ENCODE results near the gene RNU1-1. TPM values are rescaled to one million over a fixed set of nuclear protein-coding genes. Genes with fewer than 3 reads are reported as not detected.
"Not testable (repeated sequence)": the region's sequence is repeated elsewhere in the genome, so short reads cannot be mapped to it uniquely, and the experiment has no call there.

Gene RNU1-1
- total and polyA plus RNA-seq, 9 of the 15 experiments (the other 6 are each of a cell fraction or from before 2014, with no cell fraction given): under 0.01 to 32,823 (median 2,538) TPM; not detected in 4

- H3K4me1 ChIP-seq (replicated peaks in 1 of 2; ENCODE audit: control insufficient read depth in 2 of 2, insufficient read depth in 2 of 2, low read length in 2 of 2): peaks cover 8 to 13% of the 10 kb centered on the region in 2 experiments; a peak in 4 of 5 replicates
- H3K9me1 ChIP-seq (ENCODE audit: control insufficient read depth, insufficient read depth, low read length); H3K9ac ChIP-seq (ENCODE audit: insufficient read depth in 1 of 2, low read depth in 2 of 2, low read length in 2 of 2); POLR2A ChIA-PET; H3K36me3 ChIP-seq (ENCODE audit: control insufficient read depth, insufficient read depth, low read length); DNase-seq (ENCODE audit: extremely low read depth in 1 of 4, low spot score in 3 of 4); intact Hi-C loops (cut with micrococcal nuclease); H3K9me3 ChIP-seq (replicated peaks; ENCODE audit: control insufficient read depth, insufficient read depth, low read depth, low read length); FAIRE-seq; ATAC-seq; H3K27ac ChIP-seq (ENCODE audit: extremely low read depth, low read depth, low read length); CTCF ChIA-PET (ENCODE audit: low intra/inter-chr PET ratio); H3K4me2 ChIP-seq (ENCODE audit: insufficient read depth, low read length); H3K79me2 ChIP-seq (ENCODE audit: control insufficient read depth, insufficient read depth, low read length); H3K4me3 ChIP-seq; BruUV-seq (replicated peaks); H4K20me1 ChIP-seq (replicated peaks; ENCODE audit: control insufficient read depth, insufficient read depth, low read length); H2AFZ ChIP-seq (ENCODE audit: low read depth, low read length); H3K27me3 ChIP-seq (ENCODE audit: control insufficient read depth in 2 of 2, insufficient read depth in 2 of 2, low read length in 2 of 2): not testable (repeated sequence)
- in situ Hi-C loops (cut with MboI): loop anchor here (25.0 kb wide), 1 partner anchor 91 kb away; the partner anchor contains the start of gene NBPF1
- WGBS (ENCODE audit: insufficient coverage, low coverage, missing lambda C conversion rate): 26% methylated on average over 5 of the region's 5 CpGs
Observed at GRCh38 chr1:16521679-16522078, 7.6 kb upstream of the RNU1-1 start.

- no peak overlapping the region for H3K27ac ChIP-seq (ENCODE audit: extremely low read depth, low read depth, low read length)
- peaks cover 7% of the 10 kb centered on the region in 2 experiments; a peak in 3 of 5 replicates for H3K27me3 ChIP-seq (ENCODE audit: control insufficient read depth in 2 of 2, insufficient read depth in 2 of 2, low read length in 2 of 2)
- DNase-seq (ENCODE audit: extremely low read depth in 1 of 4, low spot score in 3 of 4) (no peak), ATAC-seq (no peak), FAIRE-seq (no peak)
- no peak overlapping the region for H3K9ac ChIP-seq (ENCODE audit: insufficient read depth in 1 of 2, low read depth in 2 of 2, low read length in 2 of 2)
- no peaks in the 10 kb centered on the region for H4K20me1 ChIP-seq (replicated peaks; ENCODE audit: control insufficient read depth, insufficient read depth, low read length)
- no peak overlapping the region for H2AFZ ChIP-seq (ENCODE audit: low read depth, low read length)
- POLR2A ChIA-PET: no interaction called here
- peaks cover 8 to 13% of the 10 kb centered on the region in 2 experiments; a peak in 4 of 5 replicates for H3K4me1 ChIP-seq (replicated peaks in 1 of 2; ENCODE audit: control insufficient read depth in 2 of 2, insufficient read depth in 2 of 2, low read length in 2 of 2)
- H3K9me1 ChIP-seq (ENCODE audit: control insufficient read depth, insufficient read depth, low read length): no peaks in the 10 kb centered on the region
- no peak for TF ChIP-seq HDGF (IDR thresholded peaks at IDR 0.05)
- no peak for TF ChIP-seq CREB5 (CRISPR knock-in tag; IDR thresholded peaks at IDR 0.05)
- TF ChIP-seq TAF7 (tag; IDR thresholded peaks at IDR 0.05): no peak
- no peak for TF ChIP-seq NFATC3 (IDR thresholded peaks at IDR 0.05)
- TF ChIP-seq HNRNPH1 (optimal IDR thresholded peaks at IDR 0.05; ENCODE audit: low read depth, low read length): no peak
- TF ChIP-seq MAFF (IDR thresholded peaks at IDR 0.05; ENCODE audit: low read length): no peak
- no peak for TF ChIP-seq NR0B1 (IDR thresholded peaks at IDR 0.05; ENCODE audit: partially characterized antibody)
- TF ChIP-seq MYBL2 (IDR thresholded peaks at IDR 0.05; ENCODE audit: low read depth): no peak
- no peak for TF ChIP-seq MYBL2 (CRISPR knock-in tag; IDR thresholded peaks at IDR 0.05; ENCODE audit: borderline replicate concordance)
- TF ChIP-seq MTA1 (IDR thresholded peaks at IDR 0.05; ENCODE audit: borderline replicate concordance): no peak
- TF ChIP-seq KAT7 (CRISPR knock-in tag; IDR thresholded peaks at IDR 0.05; ENCODE audit: borderline replicate concordance): no peak
- no peak for TF ChIP-seq ZNF766 (CRISPR knock-in tag; conservative IDR thresholded peaks at IDR 0.05)
- TF ChIP-seq CBFA2T3 (IDR thresholded peaks at IDR 0.05): no peak
- no peak for TF ChIP-seq MCM5 (IDR thresholded peaks at IDR 0.05; ENCODE audit: low read depth)
- no TSS peak for BruUV-seq (replicated peaks)
- no peak overlapping the region for H3K4me2 ChIP-seq (ENCODE audit: insufficient read depth, low read length)
- H3K9me3 ChIP-seq (replicated peaks; ENCODE audit: control insufficient read depth, insufficient read depth, low read depth, low read length): no peaks in the 10 kb centered on the region
- WGBS (ENCODE audit: insufficient coverage, low coverage, missing lambda C conversion rate): 82% methylated on average over 12 of the region's 12 CpGs
- no peak overlapping the region for H3K4me3 ChIP-seq
- CTCF ChIA-PET (ENCODE audit: low intra/inter-chr PET ratio): no interaction called here
- H3K36me3 ChIP-seq (ENCODE audit: control insufficient read depth, insufficient read depth, low read length): no peaks in the 10 kb centered on the region
- H3K79me2 ChIP-seq (ENCODE audit: control insufficient read depth, insufficient read depth, low read length): no peaks in the 10 kb centered on the region
- in situ Hi-C loops (cut with MboI): loop anchor here (25.0 kb wide), 1 partner anchor 91 kb away; the partner anchor contains the start of gene NBPF1
- intact Hi-C loops (cut with micrococcal nuclease): no loop called here
Observed at GRCh38 chr1:16521288-16521583, 7.2 kb upstream of the RNU1-1 start.
